HepG2 (cell line): Measurements from ENCODE around the gene ZNF77. TPM values are rescaled to one million over a fixed set of nuclear protein-coding genes. Genes with fewer than 3 reads are reported as not detected.

Source experiments
- ATF3 ChIP-seq: sonication (generic); formaldehyde crosslinking; IDR thresholded peaks from 2 replicates; pipeline ENCODE4 v1.4.0; 2020; ENCODE audit warnings: missing genetic modification reagents
- BRD4 ChIP-seq: sonication (generic); formaldehyde crosslinking; IDR thresholded peaks from 2 replicates; pipeline ENCODE4 v1.4.0; 2020; ENCODE audit warnings: missing genetic modification reagents
- CEBPB ChIP-seq: IDR thresholded peaks from 2 replicates; pipeline ENCODE4 v1.6.1; 2011; ENCODE audit warnings: low read depth, low read length, improper control_type of control experiment, borderline replicate concordance
- CEBPG ChIP-seq: IDR thresholded peaks from 2 replicates; pipeline ENCODE4 v1.6.1; 2016
- FOXJ3 ChIP-seq: sonication (generic); formaldehyde crosslinking; IDR thresholded peaks from 2 replicates; pipeline ENCODE4 v1.4.0; 2020; ENCODE audit warnings: missing genetic modification reagents, mild to moderate bottlenecking, borderline replicate concordance
- GATAD2A ChIP-seq: IDR thresholded peaks from 2 replicates; pipeline ENCODE4 v1.6.1; 2016
- HNF1A ChIP-seq, 2 experiments: sonication (generic) in 1 of 2; formaldehyde crosslinking in 1 of 2; IDR thresholded peaks; 2 replicates each; pipeline versions ENCODE4 v1.4.0 to v1.6.1; 2016 to 2020; ENCODE audit warnings: borderline replicate concordance in 1 of 2, low read depth in 1 of 2, mild to moderate bottlenecking in 1 of 2, missing genetic modification reagents in 1 of 2
- KLF13 ChIP-seq: sonication (generic); formaldehyde crosslinking; IDR thresholded peaks from 2 replicates; pipeline ENCODE4 v1.4.0; 2020; ENCODE audit warnings: mild to moderate bottlenecking, missing genetic modification reagents
- MIER2 ChIP-seq: IDR thresholded peaks from 2 replicates; pipeline ENCODE4 v1.6.1; 2016; ENCODE audit warnings: missing biosample characterization, missing genetic modification reagents
- NR3C1 ChIP-seq: sonication (generic); formaldehyde crosslinking; IDR thresholded peaks from 2 replicates; pipeline ENCODE4 v1.4.0; 2020; ENCODE audit warnings: missing genetic modification reagents
- PCBP2 ChIP-seq: fragments of 200-400 bp; formaldehyde crosslinking; optimal IDR thresholded peaks from 2 replicates; pipeline ENCODE3; 2018; ENCODE audit warnings: low read length, low read depth; ENCODE audit not compliant: poor library complexity, severe bottlenecking
- RFXANK ChIP-seq: IDR thresholded peaks from 2 replicates; pipeline ENCODE4 v1.6.1; 2016
- SRSF4 ChIP-seq: fragments of 200-400 bp; formaldehyde crosslinking; IDR thresholded peaks from one replicate; pipeline ENCODE4 v1.6.1; 2018; ENCODE audit warnings: mild to moderate bottlenecking, low read depth, low read length, moderate library complexity; ENCODE audit not compliant: poor library complexity, severe bottlenecking
- WIZ ChIP-seq: sonication (generic); formaldehyde crosslinking; IDR thresholded peaks from 2 replicates; pipeline ENCODE4 v1.5.1; 2020; ENCODE audit warnings: mild to moderate bottlenecking, missing genetic modification reagents
- YEATS4 ChIP-seq: sonication (generic); formaldehyde crosslinking; IDR thresholded peaks from 2 replicates; pipeline ENCODE4 v1.4.0; 2020; ENCODE audit warnings: missing genetic modification reagents, borderline replicate concordance
- ZFP36L2 ChIP-seq: sonication (generic); formaldehyde crosslinking; IDR thresholded peaks from 2 replicates; pipeline ENCODE4 v1.4.0; 2020; ENCODE audit warnings: missing genetic modification reagents
- ZNF280B ChIP-seq: sonication (generic); formaldehyde crosslinking; IDR thresholded peaks from 2 replicates; pipeline ENCODE4 v1.5.0; 2020; ENCODE audit warnings: missing genetic modification reagents, mild to moderate bottlenecking, borderline replicate concordance
- ZNF383 ChIP-seq: sonication (generic); formaldehyde crosslinking; IDR thresholded peaks from 2 replicates; pipeline ENCODE4 v1.4.0; 2020; ENCODE audit warnings: missing genetic modification reagents, mild to moderate bottlenecking, borderline replicate concordance
- ZNF597 ChIP-seq: sonication (generic); formaldehyde crosslinking; IDR thresholded peaks from 2 replicates; pipeline ENCODE4 v1.5.0; 2020; ENCODE audit warnings: missing genetic modification reagents
- ZNF740 ChIP-seq: sonication (generic); formaldehyde crosslinking; IDR thresholded peaks from 2 replicates; pipeline ENCODE4 v1.4.0; 2020; ENCODE audit warnings: missing genetic modification reagents
- ZNF878 ChIP-seq: sonication (generic); formaldehyde crosslinking; IDR thresholded peaks from 2 replicates; pipeline ENCODE4 v1.8.1; 2023; ENCODE audit warnings: mild to moderate bottlenecking, missing genetic modification reagents, moderate library complexity
- ZZZ3 ChIP-seq: sonication (generic); formaldehyde crosslinking; IDR thresholded peaks from 2 replicates; pipeline ENCODE4 v1.4.0; 2020; ENCODE audit warnings: missing genetic modification reagents, mild to moderate bottlenecking, borderline replicate concordance
- polyA plus RNA-seq, 8 experiments: library from polyadenylated mRNA; depleted of rRNA in 3 of 8; stranded (reverse) in 7 of 8; unstranded in 1 of 8; fragments of >200 nt; fragmentation: Illumina TruSeq in 4 of 8; extraction: Trizol in 4 of 8; gene quantifications; 2 replicates each; pipeline versions ENCODE4 v1.2.1 to v1.2.3, GENCODE V29; 2011 to 2016; ENCODE audit warnings: low read depth in 4 of 8, missing spikeins in 1 of 8, mixed read lengths in 1 of 8; ENCODE audit not compliant: insufficient read depth in 1 of 8
- total RNA-seq, 5 experiments: library from RNA; depleted of rRNA; stranded (reverse); fragments of >200 nt; fragmentation: Illumina TruSeq; extraction: Trizol; gene quantifications; 2 replicates each; pipeline ENCODE4 v1.2.3, GENCODE V29; 2016; ENCODE audit warnings: low read depth in 1 of 5

The ZNF77 gene
- total and polyA plus RNA-seq, 2 of the 13 experiments (the other 11 are each of a cell fraction or from before 2014, with no cell fraction given) = 7.1 to 11.5 TPM

- TF ChIP-seq HNF1A (IDR thresholded peaks at IDR 0.05; ENCODE audit: low read depth) (no peak), HNF1A (CRISPR knock-in tag; IDR thresholded peaks at IDR 0.05; ENCODE audit: borderline replicate concordance) (no peak), ZNF878 (CRISPR knock-in tag) (no peak), NR3C1 (CRISPR knock-in tag) (no peak), ZNF383 (no peak), FOXJ3 (CRISPR knock-in tag) (no peak), KLF13 (CRISPR knock-in tag) (no peak), BRD4 (CRISPR knock-in tag) (no peak), YEATS4 (no peak), ZFP36L2 (CRISPR knock-in tag) (no peak), ATF3 (peak; percentile 3; the same call in 1 of the 2 replicates), ZNF597 (CRISPR knock-in tag) (no peak), ZNF280B (CRISPR knock-in tag) (no peak), CEBPB (no peak), GATAD2A (CRISPR knock-in tag) (no peak), ZNF740 (CRISPR knock-in tag) (no peak), PCBP2 (no peak), ZZZ3 (CRISPR knock-in tag) (no peak), WIZ (CRISPR knock-in tag) (0 out of 2 replicates have a peak, but pooled peaks have one; percentile 38), CEBPG (CRISPR knock-in tag) (no peak), SRSF4 (no peak), RFXANK (CRISPR knock-in tag) (no peak), MIER2 (CRISPR knock-in tag) (no peak)
Measured at GRCh38 chr19:2949939-2950285, 5.1 kb upstream of the ZNF77 start (continued).
